G401.6 (cell line): ENCODE results near the gene MRPS11.
"Not testable (repeated sequence)": the region's sequence is repeated elsewhere in the genome, so short reads cannot be mapped to it uniquely, and the experiment has no call there.

ENCODE experiments used
- FAIRE-seq: peaks from 2 replicates; lab custom pipeline; 2012; peaks lifted over from hg19 to GRCh38; lab: Jason Lieb, UNC

The MRPS11 gene

DNA sequence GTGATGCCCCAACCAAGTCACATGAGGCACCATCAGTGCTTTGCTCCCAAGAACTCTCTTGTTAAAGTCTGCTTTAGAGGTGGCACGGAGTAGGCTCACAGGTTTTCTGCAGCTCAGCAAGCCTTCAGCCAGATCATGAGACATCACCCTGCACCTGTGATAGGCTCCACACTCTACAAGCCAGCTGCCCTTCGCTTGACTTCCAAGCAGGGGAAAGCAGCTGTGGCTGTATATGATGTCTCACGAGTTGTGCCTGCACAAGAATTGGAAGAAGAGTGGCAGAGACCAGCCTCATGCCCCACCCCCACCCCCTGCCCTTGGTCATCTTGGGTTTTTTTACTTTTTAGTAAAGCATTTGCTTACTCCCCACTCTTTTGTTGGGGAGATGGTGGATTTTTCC lies 22.5 kb downstream of the MRPS11 start:
- FAIRE-seq = no peak

- no peak for FAIRE-seq
These were observed 23.6 kb downstream of the MRPS11 start for GRCh38 chr15:88491158-88491557.

- FAIRE-seq = no peak
These were observed 26.3 kb downstream of the MRPS11 start for GRCh38 chr15:88493844-88494243.

GRCh38 chr15:88497109-88497765 lies 29.7 kb downstream of the MRPS11 start:
- FAIRE-seq = no peak

GRCh38 chr15:88498996-88499395 lies 31.5 kb downstream of the MRPS11 start:
- FAIRE-seq = no peak

GRCh38 chr15:88504445-88504844 lies 36.9 kb downstream of the MRPS11 start:
- no peak for FAIRE-seq

- FAIRE-seq = no peak
These were observed 38.2 kb downstream of the MRPS11 start for GRCh38 chr15:88505721-88506120.

GRCh38 chr15:88506628-88507027 lies 39.1 kb downstream of the MRPS11 start:
- no peak for FAIRE-seq

DNA sequence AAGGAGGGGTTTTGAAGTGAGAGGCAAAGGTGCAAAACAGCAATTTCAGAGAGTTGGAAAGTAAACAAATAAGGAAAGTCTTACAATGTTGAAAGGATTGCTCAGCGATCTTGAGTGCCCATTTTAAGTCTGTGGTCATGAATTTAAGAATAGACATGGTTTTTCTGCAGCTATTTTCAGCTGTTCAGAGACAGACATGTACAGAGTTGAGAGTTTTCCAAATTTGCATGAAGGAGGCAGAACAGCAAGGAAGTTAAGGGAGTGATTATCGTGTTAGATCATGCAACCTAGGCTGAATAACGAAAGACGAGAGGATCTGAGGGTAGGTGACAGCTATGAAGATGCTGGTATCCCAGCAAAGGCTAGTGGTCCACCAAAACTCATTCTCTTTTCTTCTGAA lies 41.8 kb downstream of the MRPS11 start:
- FAIRE-seq = no peak

GRCh38 chr15:88509964-88510363 lies 42.5 kb downstream of the MRPS11 start:
- no peak for FAIRE-seq

DNA sequence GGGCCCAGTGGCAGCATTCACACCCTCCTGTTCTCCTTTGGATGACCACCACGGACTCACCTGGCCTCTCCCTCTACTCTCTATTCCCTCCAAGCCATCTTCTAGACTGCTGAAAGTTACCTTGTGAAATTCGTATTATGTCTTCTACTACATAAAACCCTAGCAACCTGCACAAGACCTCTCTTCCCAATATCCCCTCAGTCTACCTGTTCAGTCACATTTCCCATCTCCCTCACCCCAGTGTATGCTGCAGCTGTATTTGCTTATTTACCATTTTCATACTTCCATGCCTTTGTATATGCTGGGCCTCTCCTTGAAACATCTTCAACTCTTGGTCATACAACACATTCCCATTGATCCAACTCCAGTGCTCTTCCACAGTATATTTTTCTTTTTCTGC lies 43.7 kb downstream of the MRPS11 start:
- FAIRE-seq = no peak

- FAIRE-seq = no peak
These were observed 44.6 kb downstream of the MRPS11 start for GRCh38 chr15:88512078-88512477.

GRCh38 chr15:88512601-88513000 lies 45.1 kb downstream of the MRPS11 start:
- no peak for FAIRE-seq

GRCh38 chr15:88513195-88513594 lies 45.7 kb downstream of the MRPS11 start:
- FAIRE-seq = no peak

- no peak for FAIRE-seq
These were observed 51.4 kb downstream of the MRPS11 start for GRCh38 chr15:88518903-88519302.

DNA sequence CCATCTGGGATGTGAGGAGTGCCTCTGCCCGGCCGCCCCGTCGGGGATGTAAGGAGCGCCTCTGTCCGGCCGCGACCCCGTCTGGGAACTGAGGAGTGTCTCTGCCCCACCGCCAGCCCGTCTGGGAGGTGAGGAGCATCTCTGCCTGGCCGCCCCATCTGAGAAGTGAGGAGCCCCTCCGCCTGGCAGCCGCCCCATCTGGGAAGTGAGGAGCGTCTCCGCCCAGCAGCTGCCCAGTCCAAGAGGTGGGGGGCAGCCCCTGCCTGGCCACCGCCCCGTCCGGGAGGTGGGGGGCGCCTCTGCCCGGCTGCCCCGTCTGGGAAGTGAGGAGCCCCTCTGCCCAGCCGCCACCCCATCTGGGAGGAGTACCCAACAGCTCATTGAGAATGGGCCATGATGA lies 56.6 kb downstream of the MRPS11 start:
- FAIRE-seq = not testable (repeated sequence)

DNA sequence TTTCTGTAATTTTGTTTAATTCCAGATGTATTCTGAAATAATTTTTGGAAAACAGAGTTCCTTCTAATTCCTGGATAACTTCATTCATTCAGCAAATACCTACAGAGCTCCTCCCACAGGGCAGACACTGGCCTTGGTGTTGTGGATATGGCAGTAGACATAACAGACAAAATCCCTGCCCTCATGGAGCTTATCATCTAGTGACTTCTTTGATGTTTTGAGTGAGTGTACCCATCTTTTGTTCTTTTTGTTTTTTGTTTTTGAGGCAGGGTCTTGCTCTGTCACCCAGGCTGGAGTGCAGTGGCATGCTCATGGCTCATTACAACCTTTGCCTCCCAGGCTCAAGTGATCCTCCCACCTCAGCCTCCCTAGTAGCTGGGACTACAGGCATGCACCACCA lies 57.9 kb downstream of the MRPS11 start:
- FAIRE-seq = no peak

GRCh38 chr15:88526247-88526879 lies 58.9 kb downstream of the MRPS11 start:
- no peak for FAIRE-seq

DNA sequence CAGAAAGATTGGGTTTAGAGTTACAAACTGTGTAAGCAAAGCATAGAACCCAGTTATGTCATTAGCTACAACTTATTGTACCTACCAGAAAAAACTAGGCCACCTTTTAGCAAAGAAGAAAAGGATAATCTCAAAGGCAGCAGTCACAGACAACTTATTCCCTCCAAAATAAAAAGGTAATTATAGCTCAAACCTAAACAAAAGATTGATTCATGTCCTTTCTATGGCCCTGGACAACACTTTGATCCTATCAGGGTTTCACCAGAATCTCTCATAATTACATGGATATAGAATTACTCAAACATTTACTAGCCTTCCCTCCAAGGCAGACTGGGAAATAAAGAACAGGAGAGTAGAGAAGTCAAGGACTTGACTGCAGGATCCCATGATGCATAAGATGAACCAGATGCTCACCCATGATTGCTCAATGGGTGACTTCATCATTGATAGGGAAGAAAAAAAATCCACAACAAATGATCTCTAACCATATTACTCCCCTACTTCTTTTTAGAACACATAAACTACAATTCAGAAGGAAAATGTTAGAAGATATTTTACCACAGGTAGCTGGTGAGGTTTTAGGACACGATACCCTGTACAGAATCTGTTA lies 61.6 kb downstream of the MRPS11 start:
- FAIRE-seq = no peak
